Stimulated activated CD8-positive, alpha-beta memory T cell treated with anti-CD3 and anti-CD28 coated beads, Interleukin-12 subunit alpha, Interleukin-12 subunit beta, amount 100 ng/mL, for 24 hours (primary cell): ENCODE results near the gene SPACA4.
"Not testable (repeated sequence)": the region's sequence is repeated elsewhere in the genome, so short reads cannot be mapped to it uniquely, and the experiment has no call there.

Experiments used
- DNase-seq: peaks from one replicate; pipeline ENCODE4 v3.0.0-alpha.2; 2020; ENCODE audit errors: extremely low read depth

SPACA4 gene

GRCh38 chr19:48618278-48618915 lies 11.9 kb downstream of the SPACA4 start:
- no peak for DNase-seq

- peak; percentile 93 for DNase-seq
These were observed 12.6 kb downstream of the SPACA4 start, which contains the start of the genes RPL18 and SPHK2 for GRCh38 chr19:48618916-48619691. Gene RPL18 (minus strand): TSS chr19:48619178. CDS start chr19:48619143, 35 bp downstream. Gene SPHK2 (plus strand): TSS chr19:48619506. CDS start chr19:48620515, 1,009 bp downstream.

GRCh38 chr19:48619692-48620585 lies 13.4 kb downstream of the SPACA4 start:
- DNase-seq: no peak

GRCh38 chr19:48623556-48624066 lies 17.1 kb downstream of the SPACA4 start:
- DNase-seq: no peak

GRCh38 chr19:48624067-48624594 lies 17.6 kb downstream of the SPACA4 start:
- peak; percentile 99 for DNase-seq

- no peak for DNase-seq
These were observed 18.5 kb downstream of the SPACA4 start for GRCh38 chr19:48624791-48625723.

GRCh38 chr19:48625891-48626327 lies 19.4 kb downstream of the SPACA4 start:
- DNase-seq: no peak

GRCh38 chr19:48627201-48627864 lies 20.8 kb downstream of the SPACA4 start:
- DNase-seq: no peak

- no peak for DNase-seq
These were observed 21.3 kb downstream of the SPACA4 start for GRCh38 chr19:48627865-48628314.

- no peak for DNase-seq
These were observed 22.1 kb downstream of the SPACA4 start for GRCh38 chr19:48628486-48629296.

- DNase-seq: no peak
These were observed 22.7 kb downstream of the SPACA4 start for GRCh38 chr19:48629297-48629598.

GRCh38 chr19:48629599-48630295 lies 23.2 kb downstream of the SPACA4 start:
- no peak for DNase-seq

- no peak for DNase-seq
These were observed 23.9 kb downstream of the SPACA4 start for GRCh38 chr19:48630296-48631063.

GRCh38 chr19:48631225-48631624 lies 24.7 kb downstream of the SPACA4 start:
- no peak for DNase-seq

GRCh38 chr19:48632286-48632685 lies 25.7 kb downstream of the SPACA4 start:
- not testable (repeated sequence) for DNase-seq

GRCh38 chr19:48632692-48633147 lies 26.2 kb downstream of the SPACA4 start:
- DNase-seq: no peak
